ENCODE data around the gene PRKAR1A.

- no peak for TF ChIP-seq TARDBP (IDR thresholded peaks at IDR 0.05)
- TF ChIP-seq FOXK2 (IDR thresholded peaks at IDR 0.05) = no peak
- no peak for TF ChIP-seq BHLHE40 (IDR thresholded peaks at IDR 0.05; ENCODE audit: borderline replicate concordance)
- no peak for TF ChIP-seq ELF4 (IDR thresholded peaks at IDR 0.05)
- TF ChIP-seq SP1 (IDR thresholded peaks at IDR 0.05) = no peak
- TF ChIP-seq, protein P1, sequence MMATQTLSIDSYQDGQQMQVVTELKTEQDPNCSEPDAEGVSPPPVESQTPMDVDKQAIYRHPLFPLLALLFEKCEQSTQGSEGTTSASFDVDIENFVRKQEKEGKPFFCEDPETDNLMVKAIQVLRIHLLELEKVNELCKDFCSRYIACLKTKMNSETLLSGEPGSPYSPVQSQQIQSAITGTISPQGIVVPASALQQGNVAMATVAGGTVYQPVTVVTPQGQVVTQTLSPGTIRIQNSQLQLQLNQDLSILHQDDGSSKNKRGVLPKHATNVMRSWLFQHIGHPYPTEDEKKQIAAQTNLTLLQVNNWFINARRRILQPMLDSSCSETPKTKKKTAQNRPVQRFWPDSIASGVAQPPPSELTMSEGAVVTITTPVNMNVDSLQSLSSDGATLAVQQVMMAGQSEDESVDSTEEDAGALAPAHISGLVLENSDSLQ (IDR thresholded peaks at IDR 0.05) = no peak
- no peak for TF ChIP-seq NFRKB (IDR thresholded peaks at IDR 0.05)
- no peak for TF ChIP-seq FOXA1 (IDR thresholded peaks at IDR 0.05)
- TF ChIP-seq ZNF384 (IDR thresholded peaks at IDR 0.05) = no peak
- TF ChIP-seq SUZ12 (IDR thresholded peaks at IDR 0.05) = no peak
- TF ChIP-seq CTBP1 (IDR thresholded peaks at IDR 0.05; ENCODE audit: borderline replicate concordance) = no peak
Observed at GRCh38 chr17:68495081-68495480, 17.1 kb upstream of the PRKAR1A start.
